K562 (cell line): ENCODE results near the gene ZNF74. TPM values are rescaled to one million over a fixed set of nuclear protein-coding genes. Genes with fewer than 3 reads are reported as not detected.

ENCODE experiments used
- C11orf30 ChIP-seq: fragments of 450-650 bp; IDR thresholded peaks from 2 replicates; pipeline ENCODE4 v1.6.1; 2016; ENCODE audit warnings: low read depth, mild to moderate bottlenecking
- FOSL1 ChIP-seq: fragments of 200-800 bp; sonication (Bioruptor generic); conservative IDR thresholded peaks from 2 replicates; pipeline ENCODE4 v1.6.1; 2016; ENCODE audit warnings: missing genetic modification characterization, missing compliant biosample characterization
- HLTF ChIP-seq: fragments of 450-650 bp; IDR thresholded peaks from 2 replicates; pipeline ENCODE4 v1.6.1; 2016
- HNRNPUL1 ChIP-seq: fragments of 200-400 bp; formaldehyde crosslinking; IDR thresholded peaks from 2 replicates; pipeline ENCODE4 v1.6.1; 2017; ENCODE audit warnings: low read length
- MXI1 ChIP-seq: IDR thresholded peaks from 2 replicates; pipeline ENCODE4 v1.6.1; 2011; ENCODE audit warnings: low read depth, mild to moderate bottlenecking, improper control_type of control experiment, low read length
- PHF20 ChIP-seq: fragments of 450-650 bp; IDR thresholded peaks from 2 replicates; pipeline ENCODE4 v1.6.1; 2018; ENCODE audit not compliant: partially characterized antibody
- SMARCE1 ChIP-seq: fragments of 450-650 bp; IDR thresholded peaks from 2 replicates; pipeline ENCODE4 v1.7.1; 2016; ENCODE audit warnings: mild to moderate bottlenecking
- TBL1XR1 ChIP-seq, 2 experiments: IDR thresholded peaks; 2 replicates each; pipeline ENCODE4 v1.6.1; 2012; ENCODE audit warnings: improper control_type of control experiment in 2 of 2, low read length in 2 of 2, mild to moderate bottlenecking in 1 of 2
- U2AF1 ChIP-seq: fragments of 200-400 bp; formaldehyde crosslinking; optimal IDR thresholded peaks from 2 replicates; pipeline ENCODE3; 2017; ENCODE audit warnings: mild to moderate bottlenecking, low read depth, low read length, moderate library complexity
- ZKSCAN1 ChIP-seq: fragments of 150-350 bp; IDR thresholded peaks from 2 replicates; pipeline ENCODE4 v1.6.1; 2016; ENCODE audit warnings: low read depth, low read length
- ZNF12 ChIP-seq: sonication (generic); formaldehyde crosslinking; IDR thresholded peaks from 2 replicates; pipeline ENCODE4 v1.4.0; 2020; ENCODE audit warnings: mild to moderate bottlenecking, missing genetic modification reagents
- ZNF644 ChIP-seq: fragments of 200-800 bp; sonication (Bioruptor generic); IDR thresholded peaks from 2 replicates; pipeline ENCODE4 v1.6.1; 2016; ENCODE audit warnings: low read depth, missing genetic modification characterization, missing compliant biosample characterization
- polyA plus RNA-seq, 8 experiments: library from polyadenylated mRNA; depleted of rRNA in 4 of 8; stranded (reverse) in 5 of 8; unstranded in 3 of 8; fragments of >200 nt; fragmentation: Nextera tagmentation in 2 of 8; fragmentation: Illumina TruSeq in 1 of 8; extraction: Ambion mirVana in 2 of 8; extraction: Trizol in 1 of 8; gene quantifications; 2 replicates each; pipeline versions ENCODE4 v1.2.1 to v1.2.3, GENCODE V29; 2011 to 2014; ENCODE audit warnings: inconsistent platforms in 1 of 8, missing spikeins in 1 of 8
- total RNA-seq, 7 experiments: library from RNA; depleted of rRNA in 6 of 7; stranded (reverse); fragments of >200 nt in 6 of 7; fragmentation: Illumina TruSeq in 2 of 7; extraction: Trizol in 2 of 7; gene quantifications; 2 replicates each; pipeline versions ENCODE4 v1.2.1 to v1.2.3, GENCODE V29; 2011 to 2021; ENCODE audit warnings: low replicate concordance in 1 of 7
- TF ChIP-seq, protein P1 (sequence below): fragments of 250-450 bp; sonication (Bioruptor Pico); IDR thresholded peaks from 2 replicates; pipeline ENCODE4 v1.8.0; 2022; ENCODE audit warnings: inconsistent platforms, mild to moderate bottlenecking, moderate library complexity, borderline replicate concordance
- TF ChIP-seq, protein P2 (sequence below): sonication (generic); formaldehyde crosslinking; IDR thresholded peaks from 2 replicates; pipeline ENCODE4 v1.8.0; 2023; ENCODE audit warnings: mild to moderate bottlenecking, missing genetic modification reagents
- TF ChIP-seq, protein P3 (sequence below): sonication (generic); formaldehyde crosslinking; IDR thresholded peaks from 2 replicates; pipeline ENCODE4 v1.8.1; 2023; ENCODE audit warnings: mild to moderate bottlenecking, missing genetic modification reagents
- TF ChIP-seq, protein P4 (sequence below): sonication (generic); formaldehyde crosslinking; IDR thresholded peaks from 2 replicates; pipeline ENCODE4 v1.8.0; 2022; ENCODE audit warnings: missing genetic modification reagents, mild to moderate bottlenecking, moderate library complexity, borderline replicate concordance
- TF ChIP-seq, protein P5 (sequence below): fragments of 250-450 bp; sonication (Bioruptor Pico); IDR thresholded peaks from 2 replicates; pipeline ENCODE4 v1.8.0; 2022; ENCODE audit warnings: inconsistent platforms
- TF ChIP-seq, protein P6 (sequence below): fragments of 450-650 bp; conservative IDR thresholded peaks from 2 replicates; pipeline ENCODE4 v1.6.1; 2016; ENCODE audit warnings: missing genetic modification characterization, low read depth, mild to moderate bottlenecking, missing compliant biosample characterization, moderate library complexity

ZNF74 gene
- total and polyA plus RNA-seq, 9 of the 15 experiments (the other 6 are each of a cell fraction or from before 2014, with no cell fraction given), result 2.4 to 53.5 (median 31.5) TPM

DNA sequence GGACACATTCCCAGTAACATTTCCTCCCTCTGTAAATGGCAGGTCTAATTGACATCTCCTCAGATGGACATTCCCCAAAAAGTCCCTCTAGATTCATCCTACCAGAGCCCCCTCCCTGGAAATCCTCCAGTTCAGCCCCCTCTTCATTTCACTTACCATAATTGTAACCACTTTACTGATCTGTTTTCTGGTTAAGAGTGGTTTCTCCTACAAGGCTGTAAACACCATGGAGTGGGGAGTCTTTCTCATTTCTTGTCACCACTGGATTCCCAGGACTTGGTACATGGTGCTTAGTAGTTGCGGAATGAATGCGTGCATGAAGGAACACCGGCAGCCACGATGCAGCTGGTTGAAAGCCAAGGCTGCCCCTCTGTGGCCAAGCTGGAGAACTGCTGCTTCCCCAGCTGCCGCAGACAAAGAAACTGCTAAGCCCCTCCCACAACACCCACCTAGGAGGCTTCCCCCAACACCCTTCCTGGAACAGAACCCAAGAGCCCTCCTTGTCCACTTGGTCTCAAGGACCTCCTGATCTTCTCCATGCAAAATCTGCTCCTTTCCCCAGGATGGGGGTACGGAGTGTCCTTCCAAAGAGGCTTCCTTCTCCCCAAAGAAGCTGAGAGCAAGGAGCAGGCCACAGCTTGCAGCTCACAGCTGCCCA is 62.2 kb downstream of the ZNF74 start (continued):
- TF ChIP-seq, protein P1, sequence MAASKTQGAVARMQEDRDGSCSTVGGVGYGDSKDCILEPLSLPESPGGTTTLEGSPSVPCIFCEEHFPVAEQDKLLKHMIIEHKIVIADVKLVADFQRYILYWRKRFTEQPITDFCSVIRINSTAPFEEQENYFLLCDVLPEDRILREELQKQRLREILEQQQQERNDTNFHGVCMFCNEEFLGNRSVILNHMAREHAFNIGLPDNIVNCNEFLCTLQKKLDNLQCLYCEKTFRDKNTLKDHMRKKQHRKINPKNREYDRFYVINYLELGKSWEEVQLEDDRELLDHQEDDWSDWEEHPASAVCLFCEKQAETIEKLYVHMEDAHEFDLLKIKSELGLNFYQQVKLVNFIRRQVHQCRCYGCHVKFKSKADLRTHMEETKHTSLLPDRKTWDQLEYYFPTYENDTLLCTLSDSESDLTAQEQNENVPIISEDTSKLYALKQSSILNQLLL, result 0 out of 2 replicates have a peak, but pooled peaks have one; percentile 13
- peak; percentile 12; the same call in 1 of the 2 replicates for TF ChIP-seq HLTF
- TF ChIP-seq FOSL1 (tag), result no peak
- TF ChIP-seq PHF20, result no peak
- TF ChIP-seq ZNF644 (tag), result no peak
- TF ChIP-seq ZNF12, result peak; percentile 86; the same call in 1 of the 2 replicates
- no peak for TF ChIP-seq U2AF1
- TF ChIP-seq, protein P2, sequence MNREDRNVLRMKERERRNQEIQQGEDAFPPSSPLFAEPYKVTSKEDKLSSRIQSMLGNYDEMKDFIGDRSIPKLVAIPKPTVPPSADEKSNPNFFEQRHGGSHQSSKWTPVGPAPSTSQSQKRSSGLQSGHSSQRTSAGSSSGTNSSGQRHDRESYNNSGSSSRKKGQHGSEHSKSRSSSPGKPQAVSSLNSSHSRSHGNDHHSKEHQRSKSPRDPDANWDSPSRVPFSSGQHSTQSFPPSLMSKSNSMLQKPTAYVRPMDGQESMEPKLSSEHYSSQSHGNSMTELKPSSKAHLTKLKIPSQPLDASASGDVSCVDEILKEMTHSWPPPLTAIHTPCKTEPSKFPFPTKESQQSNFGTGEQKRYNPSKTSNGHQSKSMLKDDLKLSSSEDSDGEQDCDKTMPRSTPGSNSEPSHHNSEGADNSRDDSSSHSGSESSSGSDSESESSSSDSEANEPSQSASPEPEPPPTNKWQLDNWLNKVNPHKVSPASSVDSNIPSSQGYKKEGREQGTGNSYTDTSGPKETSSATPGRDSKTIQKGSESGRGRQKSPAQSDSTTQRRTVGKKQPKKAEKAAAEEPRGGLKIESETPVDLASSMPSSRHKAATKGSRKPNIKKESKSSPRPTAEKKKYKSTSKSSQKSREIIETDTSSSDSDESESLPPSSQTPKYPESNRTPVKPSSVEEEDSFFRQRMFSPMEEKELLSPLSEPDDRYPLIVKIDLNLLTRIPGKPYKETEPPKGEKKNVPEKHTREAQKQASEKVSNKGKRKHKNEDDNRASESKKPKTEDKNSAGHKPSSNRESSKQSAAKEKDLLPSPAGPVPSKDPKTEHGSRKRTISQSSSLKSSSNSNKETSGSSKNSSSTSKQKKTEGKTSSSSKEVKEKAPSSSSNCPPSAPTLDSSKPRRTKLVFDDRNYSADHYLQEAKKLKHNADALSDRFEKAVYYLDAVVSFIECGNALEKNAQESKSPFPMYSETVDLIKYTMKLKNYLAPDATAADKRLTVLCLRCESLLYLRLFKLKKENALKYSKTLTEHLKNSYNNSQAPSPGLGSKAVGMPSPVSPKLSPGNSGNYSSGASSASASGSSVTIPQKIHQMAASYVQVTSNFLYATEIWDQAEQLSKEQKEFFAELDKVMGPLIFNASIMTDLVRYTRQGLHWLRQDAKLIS (CRISPR knock-in tag), result 0 out of 2 replicates have a peak, but pooled peaks have one; percentile 30
- peak; percentile 72 to 73; a peak in 3 of 4 replicates for TF ChIP-seq TBL1XR1 (IDR thresholded peaks at IDR 0.05; ENCODE audit: low read length in 2 of 2)
- no peak for TF ChIP-seq HNRNPUL1
- TF ChIP-seq, protein P3, sequence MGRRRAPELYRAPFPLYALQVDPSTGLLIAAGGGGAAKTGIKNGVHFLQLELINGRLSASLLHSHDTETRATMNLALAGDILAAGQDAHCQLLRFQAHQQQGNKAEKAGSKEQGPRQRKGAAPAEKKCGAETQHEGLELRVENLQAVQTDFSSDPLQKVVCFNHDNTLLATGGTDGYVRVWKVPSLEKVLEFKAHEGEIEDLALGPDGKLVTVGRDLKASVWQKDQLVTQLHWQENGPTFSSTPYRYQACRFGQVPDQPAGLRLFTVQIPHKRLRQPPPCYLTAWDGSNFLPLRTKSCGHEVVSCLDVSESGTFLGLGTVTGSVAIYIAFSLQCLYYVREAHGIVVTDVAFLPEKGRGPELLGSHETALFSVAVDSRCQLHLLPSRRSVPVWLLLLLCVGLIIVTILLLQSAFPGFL (CRISPR knock-in tag), result no peak; the same call in 1 of the 2 replicates
- no peak for TF ChIP-seq SMARCE1
- no peak for TF ChIP-seq C11orf30
- TF ChIP-seq MXI1, result peak; percentile 67; the same call in 1 of the 2 replicates
- TF ChIP-seq ZKSCAN1, result peak; percentile 90
- TF ChIP-seq, protein P4, sequence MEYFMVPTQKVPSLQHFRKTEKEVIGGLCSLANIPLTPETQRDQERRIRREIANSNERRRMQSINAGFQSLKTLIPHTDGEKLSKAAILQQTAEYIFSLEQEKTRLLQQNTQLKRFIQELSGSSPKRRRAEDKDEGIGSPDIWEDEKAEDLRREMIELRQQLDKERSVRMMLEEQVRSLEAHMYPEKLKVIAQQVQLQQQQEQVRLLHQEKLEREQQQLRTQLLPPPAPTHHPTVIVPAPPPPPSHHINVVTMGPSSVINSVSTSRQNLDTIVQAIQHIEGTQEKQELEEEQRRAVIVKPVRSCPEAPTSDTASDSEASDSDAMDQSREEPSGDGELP, result peak; percentile 98
- TF ChIP-seq, protein P5, sequence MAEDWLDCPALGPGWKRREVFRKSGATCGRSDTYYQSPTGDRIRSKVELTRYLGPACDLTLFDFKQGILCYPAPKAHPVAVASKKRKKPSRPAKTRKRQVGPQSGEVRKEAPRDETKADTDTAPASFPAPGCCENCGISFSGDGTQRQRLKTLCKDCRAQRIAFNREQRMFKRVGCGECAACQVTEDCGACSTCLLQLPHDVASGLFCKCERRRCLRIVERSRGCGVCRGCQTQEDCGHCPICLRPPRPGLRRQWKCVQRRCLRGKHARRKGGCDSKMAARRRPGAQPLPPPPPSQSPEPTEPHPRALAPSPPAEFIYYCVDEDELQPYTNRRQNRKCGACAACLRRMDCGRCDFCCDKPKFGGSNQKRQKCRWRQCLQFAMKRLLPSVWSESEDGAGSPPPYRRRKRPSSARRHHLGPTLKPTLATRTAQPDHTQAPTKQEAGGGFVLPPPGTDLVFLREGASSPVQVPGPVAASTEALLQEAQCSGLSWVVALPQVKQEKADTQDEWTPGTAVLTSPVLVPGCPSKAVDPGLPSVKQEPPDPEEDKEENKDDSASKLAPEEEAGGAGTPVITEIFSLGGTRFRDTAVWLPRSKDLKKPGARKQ (CRISPR knock-in tag), result no peak
- TF ChIP-seq, protein P6, sequence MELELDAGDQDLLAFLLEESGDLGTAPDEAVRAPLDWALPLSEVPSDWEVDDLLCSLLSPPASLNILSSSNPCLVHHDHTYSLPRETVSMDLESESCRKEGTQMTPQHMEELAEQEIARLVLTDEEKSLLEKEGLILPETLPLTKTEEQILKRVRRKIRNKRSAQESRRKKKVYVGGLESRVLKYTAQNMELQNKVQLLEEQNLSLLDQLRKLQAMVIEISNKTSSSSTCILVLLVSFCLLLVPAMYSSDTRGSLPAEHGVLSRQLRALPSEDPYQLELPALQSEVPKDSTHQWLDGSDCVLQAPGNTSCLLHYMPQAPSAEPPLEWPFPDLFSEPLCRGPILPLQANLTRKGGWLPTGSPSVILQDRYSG (tag), result no peak
